GM21717 (cell line): ENCODE data around the gene HDLBP.

Source experiments
- ATAC-seq: cut with Tn5 transposase; IDR thresholded peaks from one replicate; pipeline ENCODE4 v1.9.1; 2021; ENCODE audit warnings: mild to moderate bottlenecking, moderate library complexity; ENCODE audit not compliant: unreplicated experiment

The HDLBP gene

DNA sequence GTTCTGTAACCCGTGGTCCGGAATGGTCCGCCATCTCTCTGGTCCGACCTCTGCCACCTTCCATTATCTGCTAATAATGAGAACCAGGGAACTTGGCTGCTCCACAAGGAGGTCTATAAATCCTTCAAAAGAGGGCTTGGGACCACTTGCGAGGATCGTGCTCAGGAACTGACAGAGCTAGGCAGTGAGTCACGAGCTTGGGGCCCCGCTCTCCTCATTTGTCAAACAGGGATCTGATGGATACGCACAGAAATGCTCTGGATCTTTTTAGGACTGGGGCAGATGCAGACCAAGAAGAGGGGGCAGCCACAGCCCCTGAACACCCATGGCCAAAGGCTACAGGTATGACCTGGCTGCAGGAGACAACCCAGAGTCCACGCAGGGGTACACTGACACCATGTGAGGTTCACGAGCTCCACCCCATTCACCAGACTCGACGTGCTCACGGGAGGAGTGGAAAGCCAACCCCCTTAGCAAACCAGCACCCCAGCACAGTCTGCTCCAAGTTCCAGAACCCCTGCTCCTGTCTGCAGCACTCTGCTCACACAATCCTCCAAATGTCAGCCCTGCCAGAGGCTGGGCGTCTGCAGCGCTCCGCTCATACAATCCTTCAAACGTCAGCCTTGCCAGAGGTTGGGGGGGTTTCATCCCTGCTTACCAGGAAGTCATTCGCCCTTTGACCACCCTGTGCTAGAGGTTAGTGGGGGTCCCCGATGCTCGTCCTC, 81.2 kb downstream of the HDLBP start:
- ATAC-seq: no peak

DNA sequence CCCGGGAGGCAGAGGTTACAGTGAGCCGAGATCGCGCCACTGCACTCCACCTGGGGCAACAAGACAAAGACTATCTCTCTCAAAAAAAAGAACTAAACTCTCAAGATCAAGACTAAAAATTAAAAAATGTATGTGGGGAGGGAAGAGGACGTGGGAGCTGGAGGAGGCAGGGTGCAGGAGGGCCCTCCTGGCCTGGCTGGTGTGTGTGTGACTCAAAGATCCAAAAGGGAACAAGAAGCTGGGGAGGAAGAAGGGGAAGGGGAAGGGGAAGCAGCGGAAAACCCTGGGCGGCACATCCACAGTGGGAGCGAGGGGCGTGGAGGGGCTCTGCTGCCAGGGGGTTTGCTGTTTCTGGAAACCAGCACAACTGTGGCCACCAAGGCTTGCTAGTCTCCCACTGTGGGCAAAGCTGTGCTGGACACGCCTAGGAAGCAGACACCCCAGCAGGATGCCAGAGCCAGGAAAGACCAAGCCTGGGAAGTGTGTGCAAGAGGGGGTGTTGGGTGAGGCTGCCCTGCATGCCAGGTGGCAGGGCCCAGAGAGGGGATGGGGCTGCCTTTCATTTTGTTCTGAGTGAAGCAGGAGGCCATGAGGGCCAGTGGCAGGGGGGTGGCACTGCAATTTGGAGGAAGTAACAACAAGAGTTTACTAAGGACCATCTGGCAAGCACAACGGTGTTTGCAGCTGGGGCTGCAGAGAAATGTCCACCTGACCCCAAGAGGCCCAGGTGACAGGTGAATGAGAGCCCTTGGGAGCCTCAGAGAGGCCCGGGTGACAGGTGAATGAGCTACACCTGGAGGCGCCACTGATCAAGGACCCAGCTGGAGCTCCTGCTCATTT, 82.5 kb downstream of the HDLBP start:
- ATAC-seq: no peak

GRCh38 chr2:241230435-241230834, 85.0 kb downstream of the HDLBP start:
- no peak for ATAC-seq

DNA sequence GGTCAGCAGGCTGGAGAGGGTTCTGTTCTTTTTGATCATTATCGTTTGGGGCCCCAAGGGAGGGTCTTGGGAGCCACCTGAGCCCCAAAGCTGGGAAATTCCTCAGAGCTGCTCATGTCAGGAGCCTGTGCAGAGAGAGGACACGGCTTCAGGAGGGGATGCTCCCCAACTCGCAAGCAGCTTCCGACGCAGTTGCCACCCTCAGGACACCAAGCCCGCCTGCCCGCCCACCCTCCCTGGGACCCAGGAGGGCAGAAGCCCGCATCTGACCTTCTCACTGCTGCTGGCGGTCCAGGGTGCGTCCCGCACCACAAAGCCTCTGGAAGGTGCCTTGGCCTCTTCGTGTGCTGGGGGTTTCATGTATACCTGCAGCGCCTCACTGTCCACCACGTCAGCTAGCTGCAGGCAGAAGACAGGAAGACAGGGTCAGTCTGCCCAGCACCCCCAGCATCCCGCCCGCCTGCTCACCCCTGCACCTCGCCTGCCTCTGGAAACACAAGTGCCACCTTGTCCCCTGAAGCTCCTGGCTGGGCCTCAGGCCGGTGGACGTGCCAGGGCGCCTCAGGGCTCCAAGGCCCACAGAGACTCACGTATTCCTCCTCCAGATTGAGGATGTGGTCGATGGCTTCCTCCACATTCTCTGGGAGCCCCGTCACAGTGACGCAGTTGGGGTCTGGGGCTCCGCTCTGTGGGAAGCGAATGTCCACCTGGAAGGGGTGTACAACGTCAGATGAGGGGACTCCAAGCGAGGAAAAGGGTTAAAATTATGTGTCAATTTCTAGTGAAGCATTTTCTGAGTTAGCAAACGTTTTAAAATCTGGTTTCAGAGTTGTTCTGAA, 85.7 kb downstream of the HDLBP start:
- no peak for ATAC-seq

GRCh38 chr2:241228860-241229516, 86.5 kb downstream of the HDLBP start:
- no peak for ATAC-seq

DNA sequence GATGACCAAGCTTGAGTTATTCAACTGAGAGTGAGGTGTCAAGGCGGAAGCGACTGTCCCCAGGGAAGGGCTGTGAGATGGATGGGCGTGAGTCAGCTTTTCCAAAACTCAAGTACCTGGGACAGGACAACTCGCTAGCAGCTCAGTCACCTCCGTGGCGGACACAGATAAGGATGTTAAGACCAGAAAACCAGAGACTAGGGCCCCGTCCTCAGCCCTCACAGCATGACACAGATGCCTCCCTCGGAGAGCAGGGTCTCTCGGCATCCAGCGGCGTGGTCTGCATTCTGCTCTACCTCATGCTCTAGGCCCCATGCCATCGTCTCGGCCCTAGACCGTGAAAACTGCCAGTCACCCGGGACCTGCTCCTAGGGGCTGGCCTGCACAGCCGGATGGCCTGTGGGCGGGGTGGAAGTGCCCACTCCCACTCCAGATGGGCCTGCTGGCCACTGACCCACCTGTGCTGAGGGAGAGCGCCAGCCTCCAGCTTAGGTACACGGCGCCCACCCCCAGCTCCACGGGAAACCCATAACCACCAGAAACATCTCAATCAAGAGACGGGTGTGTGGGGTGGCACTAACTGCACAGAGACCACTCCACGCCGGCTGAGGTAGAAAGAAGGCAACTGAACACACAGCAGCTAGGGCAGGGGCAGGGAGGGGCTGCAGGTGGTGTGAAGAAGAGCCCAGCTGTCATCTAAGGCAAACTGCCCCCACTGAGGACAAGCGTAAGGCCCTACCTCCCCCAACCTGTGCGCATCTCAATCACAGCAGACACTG, 87.2 kb downstream of the HDLBP start:
- ATAC-seq: no peak

- no peak for ATAC-seq
Observed at GRCh38 chr2:241227594-241227993, 87.9 kb downstream of the HDLBP start.

GRCh38 chr2:241226723-241227572, 88.5 kb downstream of the HDLBP start:
- ATAC-seq: no peak

- ATAC-seq: no peak
Observed at GRCh38 chr2:241225983-241226382, 89.5 kb downstream of the HDLBP start.

- no peak for ATAC-seq
Observed at GRCh38 chr2:241225545-241225944, 89.9 kb downstream of the HDLBP start.

DNA sequence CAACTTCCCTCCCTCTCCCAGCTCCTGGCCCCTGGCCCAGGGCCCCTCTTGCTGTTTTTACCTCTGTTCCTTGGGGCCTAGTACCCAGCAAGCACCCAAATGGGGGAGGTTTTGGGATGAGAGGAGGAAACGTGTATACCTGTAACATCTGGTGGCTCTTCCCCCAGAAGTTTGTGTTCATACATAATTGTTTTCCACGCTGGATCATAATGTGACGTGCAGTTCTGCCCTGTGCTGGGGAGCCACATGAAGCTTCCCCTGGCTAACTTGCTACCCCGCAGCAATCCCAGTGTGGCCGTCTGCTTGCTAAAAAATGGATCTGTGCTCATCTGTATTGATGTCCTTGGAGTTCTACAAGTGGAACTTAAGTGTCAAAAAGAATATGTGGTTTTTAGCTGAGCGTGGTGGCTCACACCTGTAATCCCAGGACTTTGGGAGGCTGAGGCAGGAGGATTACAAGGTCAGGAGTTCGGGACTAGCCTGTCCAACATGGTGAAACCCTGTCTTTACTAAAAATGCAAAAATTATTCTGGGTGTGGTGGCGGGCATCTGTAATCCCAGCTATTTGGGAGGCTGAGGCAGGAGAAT, 90.5 kb downstream of the HDLBP start:
- ATAC-seq: no peak

- no peak for ATAC-seq
Observed at GRCh38 chr2:241224018-241224850, 91.2 kb downstream of the HDLBP start.

DNA sequence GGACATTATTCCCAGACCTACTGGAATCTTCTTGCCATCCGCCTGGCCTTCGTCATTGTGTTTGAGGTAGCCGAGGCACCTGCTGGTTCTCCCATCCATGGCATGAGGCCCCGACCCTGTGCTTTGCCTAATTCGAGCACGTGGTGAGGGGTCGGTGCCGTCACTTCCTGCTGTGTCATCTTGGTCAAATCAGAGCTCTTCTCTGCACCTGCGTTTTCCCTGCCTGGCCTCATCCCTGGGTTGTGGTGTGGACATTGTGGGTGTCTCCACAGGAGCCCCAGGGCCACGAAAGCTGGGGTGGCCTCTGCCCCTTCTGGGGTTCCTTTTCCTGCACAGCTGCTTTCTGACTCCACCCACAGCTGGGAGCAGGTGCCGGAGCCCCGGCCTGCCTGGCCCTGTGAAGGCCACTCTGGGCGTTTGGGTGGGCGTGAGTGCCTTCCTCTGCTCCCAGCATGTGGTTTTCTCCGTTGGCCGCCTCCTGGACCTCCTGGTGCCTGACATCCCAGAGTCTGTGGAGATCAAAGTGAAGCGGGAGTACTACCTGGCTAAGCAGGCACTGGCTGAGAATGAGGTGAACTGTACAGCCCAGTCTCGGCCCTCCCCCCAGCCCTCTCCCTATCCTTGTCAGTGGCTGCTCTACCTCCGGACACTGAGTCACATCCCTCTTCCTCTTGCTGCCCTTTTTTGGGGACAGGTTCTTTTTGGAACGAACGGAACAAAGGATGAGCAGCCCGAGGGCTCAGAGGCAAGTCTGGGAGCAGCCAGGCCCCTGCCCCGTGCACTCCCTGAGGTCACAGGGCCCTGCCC, 92.1 kb downstream of the HDLBP start:
- ATAC-seq: no peak

GRCh38 chr2:241219856-241220356, 95.6 kb downstream of the HDLBP start:
- no peak for ATAC-seq

DNA sequence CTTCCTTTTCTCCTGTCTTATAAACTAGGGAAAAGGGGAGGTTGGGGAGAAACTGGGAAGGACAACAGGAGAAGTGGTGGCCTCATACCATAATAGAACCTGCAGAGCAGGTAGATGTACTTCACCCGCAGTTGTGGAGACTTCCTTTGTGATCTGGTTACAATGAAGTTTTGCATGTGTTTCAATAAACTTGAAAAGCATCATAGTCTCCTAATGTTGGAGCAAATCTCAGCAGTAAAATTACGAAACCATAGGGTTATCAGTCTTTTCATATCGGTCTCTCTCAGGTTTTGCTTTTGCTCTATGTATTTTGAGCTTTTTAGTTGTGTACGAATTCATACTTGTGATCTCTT, 96.5 kb downstream of the HDLBP start:
- ATAC-seq: no peak

DNA sequence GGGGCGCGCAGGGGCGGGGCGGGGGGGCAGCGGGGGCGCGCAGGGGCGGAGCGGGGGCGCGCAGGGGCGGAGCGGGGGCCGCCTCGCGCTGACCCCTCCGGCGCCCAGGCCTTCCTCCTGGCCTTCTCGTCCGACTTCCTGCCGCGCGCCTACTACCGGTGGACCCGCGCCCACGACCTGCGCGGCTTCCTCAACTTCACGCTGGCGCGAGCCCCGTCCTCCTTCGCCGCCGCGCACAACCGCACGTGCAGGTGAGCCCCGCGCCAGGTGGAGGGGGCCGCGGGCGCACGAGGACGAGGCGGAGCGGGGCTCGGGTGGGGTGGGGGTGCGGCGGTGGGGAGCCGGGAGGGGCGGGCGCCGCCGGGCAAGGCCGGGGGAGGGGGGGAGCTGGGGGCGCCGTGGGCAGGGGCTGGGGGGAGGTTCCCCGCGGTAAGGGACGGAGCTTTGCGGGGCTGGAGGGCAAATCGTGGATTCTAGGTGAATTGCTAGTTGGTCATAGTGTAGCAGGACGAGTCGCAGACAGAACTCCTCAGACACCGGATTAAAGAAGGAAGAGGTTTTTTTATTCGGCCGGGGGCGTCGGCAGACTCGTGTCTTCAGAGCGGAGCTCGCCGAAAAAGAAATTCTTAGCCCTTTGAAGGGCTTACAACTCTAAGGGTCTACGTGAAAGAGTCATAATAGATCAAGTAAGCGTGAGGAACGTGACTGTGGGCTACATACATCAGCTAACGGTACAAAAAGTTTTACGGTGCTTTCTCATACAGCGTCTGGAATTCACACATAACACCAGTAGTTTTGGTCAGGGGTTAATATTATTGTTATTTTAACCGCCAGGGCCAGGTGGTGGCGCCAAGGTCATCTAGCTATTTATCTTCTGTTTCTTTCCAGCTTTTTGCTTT, 97.1 kb downstream of the HDLBP start:
- ATAC-seq: no peak
